SK-N-SH (cell line): Measurements from ENCODE around the gene FMC1. TPM values are rescaled to one million over a fixed set of nuclear protein-coding genes. Genes with fewer than 3 reads are reported as not detected.

Source experiments
- CTCF ChIA-PET: fragments of 300-600, 350-600 bp; formaldehyde crosslinking; extraction: SDS; loops from one replicate; lab custom pipeline; 2021; lab: Yijun Ruan, JAX
- POLR2A ChIA-PET: fragments of 350-600 bp; sonication (Branson Sonifier 250); formaldehyde crosslinking; extraction: SDS; loops from one replicate; lab custom pipeline; 2020; ENCODE audit warnings: antibody characterized with exemption, inconsistent platforms; lab: Yijun Ruan, JAX
- DNase-seq: peaks from one replicate; pipeline ENCODE4 v3.0.0; 2012
- H2AFZ ChIP-seq: fragments of 200-600 bp; sonication (generic); 2 replicates; pipeline ENCODE4 v1.8.1; 2016; ENCODE audit warnings: antibody characterized with exemption, mild to moderate bottlenecking, low read depth
- H3F3A ChIP-seq: fragments of 200-600 bp; sonication (generic); replicated peaks from 2 replicates; pipeline ENCODE3; 2016; ENCODE audit warnings: antibody characterized with exemption, mild to moderate bottlenecking; ENCODE audit not compliant: insufficient read depth
- H3K27ac ChIP-seq, 2 experiments: fragments of 200-500 bp in 1 of 2; fragments of 200-600 bp in 1 of 2; sonication (Bioruptor generic) in 1 of 2; sonication (generic), shearing (Covaris generic) in 1 of 2; 2 replicates each; pipeline versions ENCODE4 v1.5.1 to v1.6.1; 2014 to 2016; ENCODE audit warnings: low read depth in 2 of 2, inconsistent platforms in 1 of 2, low read length in 1 of 2, mild to moderate bottlenecking in 1 of 2, mixed read lengths in 1 of 2
- H3K27me3 ChIP-seq: fragments of 200-600 bp; sonication (generic), shearing (Covaris generic); 2 replicates; pipeline ENCODE4 v1.6.1; 2016; ENCODE audit warnings: mixed run types; ENCODE audit not compliant: insufficient read depth
- H3K36me3 ChIP-seq, 2 experiments: fragments of 200-500 bp in 1 of 2; fragments of 200-600 bp in 1 of 2; sonication (Bioruptor generic) in 1 of 2; sonication (generic) in 1 of 2; replicated peaks in 1 of 2; 2 replicates each; pipeline versions ENCODE3 to v1.5.1; 2014 to 2016; ENCODE audit warnings: low read length in 1 of 2, mild to moderate bottlenecking in 1 of 2; ENCODE audit not compliant: insufficient read depth in 2 of 2, control insufficient read depth in 1 of 2
- H3K4me1 ChIP-seq, 2 experiments: fragments of 200-500 bp in 1 of 2; fragments of 200-600 bp in 1 of 2; sonication (Bioruptor generic) in 1 of 2; sonication (generic), shearing (Covaris generic) in 1 of 2; 2 replicates each; pipeline versions ENCODE4 v1.5.1 to v1.6.1; 2014 to 2016; ENCODE audit warnings: low read depth in 1 of 2, low read length in 1 of 2, mixed run types in 1 of 2; ENCODE audit not compliant: insufficient read depth in 2 of 2, control insufficient read depth in 1 of 2
- H3K4me2 ChIP-seq: fragments of 200-600 bp; sonication (generic), shearing (Covaris generic); 2 replicates; pipeline ENCODE4 v1.6.1; 2017; ENCODE audit warnings: mixed run types
- H3K4me3 ChIP-seq, 2 experiments: fragments of 200-500 bp in 1 of 2; fragments of 200-600 bp in 1 of 2; sonication (Bioruptor generic) in 1 of 2; sonication (generic), shearing (Covaris generic) in 1 of 2; 2 replicates each; pipeline versions ENCODE4 v1.5.1 to v1.8.1; 2014 to 2016; ENCODE audit warnings: low read depth in 2 of 2, inconsistent platforms in 1 of 2, low read length in 1 of 2, mild to moderate bottlenecking in 1 of 2, mixed read lengths in 1 of 2, moderate library complexity in 1 of 2
- H3K79me2 ChIP-seq: fragments of 200-600 bp; sonication (generic); 2 replicates; pipeline ENCODE4 v1.8.1; 2017; ENCODE audit warnings: mild to moderate bottlenecking; ENCODE audit not compliant: insufficient read depth
- H3K9ac ChIP-seq: fragments of 200-600 bp; sonication (generic); 2 replicates; pipeline ENCODE4 v1.6.1; 2017; ENCODE audit warnings: mixed run types
- H3K9me2 ChIP-seq: fragments of 200-600 bp; sonication (generic); 2 replicates; pipeline ENCODE4 v1.6.1; 2017; ENCODE audit warnings: mixed run types
- H3K9me3 ChIP-seq: fragments of 200-600 bp; sonication (generic); 2 replicates; pipeline ENCODE4 v1.6.1; 2017; ENCODE audit warnings: mixed run types, mild to moderate bottlenecking, moderate library complexity
- H4K20me1 ChIP-seq: fragments of 200-600 bp; sonication (generic); 2 replicates; pipeline ENCODE4 v1.6.1; 2017; ENCODE audit warnings: mild to moderate bottlenecking, mixed run types; ENCODE audit not compliant: insufficient read depth
- EZH2phosphoT487 ChIP-seq: fragments of 200-600 bp; sonication (generic); IDR thresholded peaks from 2 replicates; pipeline ENCODE4 v1.6.1; 2017; ENCODE audit warnings: low read depth, mixed run types, mild to moderate bottlenecking, antibody characterized with exemption, moderate library complexity, borderline replicate concordance
- JUND ChIP-seq: IDR thresholded peaks from 2 replicates; pipeline ENCODE4 v1.4.0; 2012
- MXI1 ChIP-seq: IDR thresholded peaks from 2 replicates; pipeline ENCODE4 v1.6.1; 2012; ENCODE audit warnings: mild to moderate bottlenecking, low read depth, low read length, improper control_type of control experiment
- NFIC ChIP-seq: IDR thresholded peaks from 2 replicates; pipeline ENCODE4 v1.4.0; 2012; ENCODE audit warnings: borderline replicate concordance
- NRF1 ChIP-seq: IDR thresholded peaks from 2 replicates; pipeline ENCODE4 v1.6.1; 2012; ENCODE audit warnings: low read depth, mild to moderate bottlenecking, low read length
- RFX5 ChIP-seq: IDR thresholded peaks from 2 replicates; pipeline ENCODE4 v1.6.1; 2012; ENCODE audit warnings: mild to moderate bottlenecking, improper control_type of control experiment, low read length
- SIN3A ChIP-seq: IDR thresholded peaks from 2 replicates; pipeline ENCODE4 v1.6.1; 2012; ENCODE audit warnings: low read depth, mild to moderate bottlenecking, low read length, moderate library complexity, borderline replicate concordance
- TAF1 ChIP-seq: IDR thresholded peaks from 2 replicates; pipeline ENCODE4 v1.6.1; 2012; ENCODE audit warnings: low read depth, mild to moderate bottlenecking, low read length, moderate library complexity, borderline replicate concordance
- USF1 ChIP-seq: IDR thresholded peaks from 2 replicates; pipeline ENCODE4 v1.4.0; 2012; ENCODE audit warnings: low read depth, borderline replicate concordance
- WGBS: methylation state at CpG from one replicate; pipeline ENCODE4 v1.1.6; 2017; ENCODE audit warnings: low lambda C conversion rate; 5-methylcytosine and 5-hydroxymethylcytosine counted together
- polyA plus RNA-seq, 3 experiments: library from polyadenylated mRNA; depleted of rRNA; stranded (reverse); fragments of >200 nt; gene quantifications; 2 replicates each; pipeline ENCODE4 v1.2.3, GENCODE V29; 2012
- TF ChIP-seq, protein P1 (sequence below): fragments of 150-350 bp; IDR thresholded peaks from 2 replicates; pipeline ENCODE4 v1.6.1; 2017; ENCODE audit warnings: antibody characterized with exemption, low read length, low read depth, borderline replicate concordance
- TF ChIP-seq, protein P2 (sequence below): IDR thresholded peaks from 2 replicates; pipeline ENCODE4 v1.4.0; 2012; ENCODE audit warnings: low read depth, borderline replicate concordance
- TF ChIP-seq, protein P3 (sequence below): IDR thresholded peaks from 2 replicates; pipeline ENCODE4 v1.4.0; 2012; ENCODE audit warnings: low read depth

FMC1 gene
- polyA plus RNA-seq, 1 of the 3 experiments (the other 2 are of a cell fraction) = 59.9 TPM

- TF ChIP-seq, protein P1, sequence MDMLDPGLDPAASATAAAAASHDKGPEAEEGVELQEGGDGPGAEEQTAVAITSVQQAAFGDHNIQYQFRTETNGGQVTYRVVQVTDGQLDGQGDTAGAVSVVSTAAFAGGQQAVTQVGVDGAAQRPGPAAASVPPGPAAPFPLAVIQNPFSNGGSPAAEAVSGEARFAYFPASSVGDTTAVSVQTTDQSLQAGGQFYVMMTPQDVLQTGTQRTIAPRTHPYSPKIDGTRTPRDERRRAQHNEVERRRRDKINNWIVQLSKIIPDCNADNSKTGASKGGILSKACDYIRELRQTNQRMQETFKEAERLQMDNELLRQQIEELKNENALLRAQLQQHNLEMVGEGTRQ = no peak
- TF ChIP-seq SIN3A = no peak
- no peak for TF ChIP-seq RFX5
- TF ChIP-seq, protein P2, sequence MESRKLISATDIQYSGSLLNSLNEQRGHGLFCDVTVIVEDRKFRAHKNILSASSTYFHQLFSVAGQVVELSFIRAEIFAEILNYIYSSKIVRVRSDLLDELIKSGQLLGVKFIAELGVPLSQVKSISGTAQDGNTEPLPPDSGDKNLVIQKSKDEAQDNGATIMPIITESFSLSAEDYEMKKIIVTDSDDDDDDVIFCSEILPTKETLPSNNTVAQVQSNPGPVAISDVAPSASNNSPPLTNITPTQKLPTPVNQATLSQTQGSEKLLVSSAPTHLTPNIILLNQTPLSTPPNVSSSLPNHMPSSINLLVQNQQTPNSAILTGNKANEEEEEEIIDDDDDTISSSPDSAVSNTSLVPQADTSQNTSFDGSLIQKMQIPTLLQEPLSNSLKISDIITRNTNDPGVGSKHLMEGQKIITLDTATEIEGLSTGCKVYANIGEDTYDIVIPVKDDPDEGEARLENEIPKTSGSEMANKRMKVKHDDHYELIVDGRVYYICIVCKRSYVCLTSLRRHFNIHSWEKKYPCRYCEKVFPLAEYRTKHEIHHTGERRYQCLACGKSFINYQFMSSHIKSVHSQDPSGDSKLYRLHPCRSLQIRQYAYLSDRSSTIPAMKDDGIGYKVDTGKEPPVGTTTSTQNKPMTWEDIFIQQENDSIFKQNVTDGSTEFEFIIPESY = no peak
- TF ChIP-seq, all 33 proteins: peak for 0
These were observed 29.3 kb downstream of the FMC1 start (continued) for GRCh38 chr7:139370301-139370942.

DNA sequence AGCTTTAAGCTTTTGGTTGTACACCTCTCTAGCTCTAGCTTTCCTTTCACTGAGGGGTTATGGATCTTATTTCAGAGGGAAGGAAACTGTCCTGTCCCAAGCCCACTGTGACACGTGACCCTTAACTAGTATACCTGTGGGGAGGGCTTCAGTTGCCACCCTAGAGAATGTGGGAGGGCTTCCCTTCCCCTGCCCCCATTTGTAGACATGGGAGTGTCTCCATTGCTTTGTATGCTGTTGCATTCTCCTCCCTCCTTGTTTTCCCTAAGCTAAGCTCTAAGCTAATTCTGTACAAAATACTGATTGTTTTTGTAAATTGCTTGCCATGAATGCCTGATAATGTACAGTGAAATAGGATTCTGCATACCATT lies 29.8 kb downstream of the FMC1 start:
- Histone ChIP-seq H4K20me1 (peaks cover 96% of the 10 kb centered on the region), H3K4me1 (peaks cover 7 to 8% of the 10 kb centered on the region in 2 experiments; a peak in 3 of 4 replicates), H3K4me2 (no peak overlapping the region; the same call in 1 of the 2 replicates), H3F3A (peaks cover 9% of the 10 kb centered on the region), H3K9me3 (no peaks in the 10 kb centered on the region), H3K9me2 (no peaks in the 10 kb centered on the region), H3K79me2 (peaks cover 100% of the 10 kb centered on the region), H3K27me3 (no peaks in the 10 kb centered on the region), H3K36me3 (peaks cover 46 to 53% of the 10 kb centered on the region in 2 experiments), H3K9ac (no peak overlapping the region), H3K27ac (no peak overlapping the region), H2AFZ (no peak overlapping the region), H3K4me3 (no peak overlapping the region)
- DNase-seq = no peak
- POLR2A ChIA-PET = interaction anchor here (0.9 kb wide), 1 partner anchor 11 kb away, joined by 4 read pairs; the partner anchor contains the start of gene LUC7L2
- CTCF ChIA-PET = interaction anchor here (1.3 kb wide), 1 partner anchor 31 kb away, joined by 4 read pairs; no protein-coding TSS in a partner anchor
- TF ChIP-seq TAF1 (no peak), NFIC (no peak), NRF1 (no peak), EZH2phosphoT487 (no peak), RFX5 (no peak), MXI1 (no peak), JUND (no peak), USF1 (no peak), SIN3A (no peak)
- TF ChIP-seq, protein P1 = no peak
- TF ChIP-seq, protein P3, sequence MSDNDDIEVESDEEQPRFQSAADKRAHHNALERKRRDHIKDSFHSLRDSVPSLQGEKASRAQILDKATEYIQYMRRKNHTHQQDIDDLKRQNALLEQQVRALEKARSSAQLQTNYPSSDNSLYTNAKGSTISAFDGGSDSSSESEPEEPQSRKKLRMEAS = no peak
- 100% methylated on average over 1 of the region's 1 CpG for WGBS
